ENCODE measurements around the gene TSPAN3. TPM values are rescaled to one million over a fixed set of nuclear protein-coding genes. Genes with fewer than 3 reads are reported as not detected.

TSPAN3 gene
- total RNA-seq, 1 donor from 2014 or later = 150 TPM

GRCh38 chr15:77037388-77038209, 33.3 kb downstream of the TSPAN3 start:
- DNase-seq (ENCODE audit: low spot score) (no peak), ATAC-seq (no peak)
- intact Hi-C loops (cut with DNase I) = no loop called here

DNA sequence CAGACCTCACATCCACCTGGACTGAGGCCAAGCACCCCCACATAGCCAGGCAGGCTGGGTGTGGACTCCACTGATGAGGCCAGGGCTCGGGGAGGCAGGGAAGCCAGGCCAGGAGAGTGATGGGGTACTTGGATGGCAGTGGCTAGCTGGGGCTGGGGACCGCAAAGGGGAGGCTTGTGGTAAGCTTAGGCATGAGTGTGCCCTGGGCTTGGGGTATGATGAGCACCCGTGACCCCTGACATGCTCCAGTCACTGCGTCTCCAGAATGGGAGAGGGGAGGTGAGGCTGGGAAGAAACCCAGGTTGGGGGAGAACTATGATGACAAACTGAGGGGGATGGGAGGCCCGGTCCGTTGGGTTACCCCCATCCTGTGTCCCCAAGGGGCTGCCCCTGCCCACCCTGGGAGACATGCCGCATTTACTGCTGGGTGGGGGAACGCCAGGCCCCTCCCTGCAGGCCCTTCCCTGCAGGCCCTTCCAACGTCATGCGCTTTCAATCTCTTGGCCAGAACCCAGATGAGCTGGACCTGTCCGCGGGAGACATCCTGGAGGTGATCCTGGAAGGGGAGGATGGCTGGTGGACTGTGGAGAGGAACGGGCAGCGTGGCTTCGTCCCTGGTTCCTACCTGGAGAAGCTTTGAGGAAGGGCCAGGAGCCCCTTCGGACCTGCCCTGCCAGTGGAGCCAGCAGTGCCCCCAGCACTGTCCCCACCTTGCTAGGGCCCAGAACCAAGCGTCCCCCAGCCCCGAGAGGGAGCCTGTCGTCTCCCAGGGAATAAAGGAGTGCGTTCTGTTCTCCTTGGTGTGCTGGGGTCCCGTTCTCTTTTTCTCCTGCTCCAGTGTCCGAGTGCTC, 34.1 kb downstream of the TSPAN3 start:
- DNase-seq (ENCODE audit: low spot score) = no peak
- intact Hi-C loops (cut with DNase I) = no loop called here
- peak; percentile 5 for ATAC-seq

DNA sequence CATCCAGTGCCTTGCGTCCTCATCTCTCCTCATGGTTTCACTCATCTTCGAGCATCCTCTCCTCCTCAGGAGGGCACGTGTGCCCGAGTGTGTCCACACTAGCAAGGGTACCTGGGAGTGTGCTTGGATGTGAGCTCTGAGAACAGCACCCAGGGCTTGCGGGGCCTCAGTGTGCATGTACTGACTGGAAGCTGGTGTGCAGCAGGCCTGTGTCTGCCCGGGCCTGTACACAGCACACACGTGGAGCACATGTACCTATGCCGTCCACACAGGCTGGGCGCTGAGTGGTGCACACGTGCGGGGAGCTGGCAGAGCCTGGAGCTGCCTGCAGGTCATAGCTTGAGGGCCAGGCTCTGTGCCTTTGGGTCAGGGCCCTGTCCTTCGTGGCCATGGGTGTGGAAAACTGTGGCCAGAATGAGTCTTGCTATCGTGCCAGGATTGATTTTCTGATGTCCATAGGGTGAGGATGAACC, 34.9 kb downstream of the TSPAN3 start:
- ATAC-seq (no peak), DNase-seq (ENCODE audit: low spot score) (no peak)
- intact Hi-C loops (cut with DNase I) = no loop called here

DNA sequence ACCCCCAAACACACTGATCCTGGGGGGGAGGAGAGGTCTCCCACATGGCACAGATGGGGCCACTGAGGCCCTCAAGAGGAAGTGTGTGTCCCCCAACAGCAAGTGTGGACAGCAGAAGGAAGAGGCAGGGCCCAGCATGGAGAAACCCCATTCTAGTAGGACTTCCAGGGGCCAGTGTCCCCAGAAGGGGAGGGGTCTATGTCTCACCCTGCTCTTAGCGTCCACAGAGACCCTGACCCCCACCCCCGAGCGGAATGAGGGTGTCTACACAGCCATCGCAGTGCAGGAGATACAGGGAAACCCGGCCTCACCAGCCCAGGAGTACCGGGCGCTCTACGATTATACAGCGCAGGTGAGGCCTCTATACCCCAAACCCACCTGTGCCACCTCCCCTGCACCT, 35.3 kb downstream of the TSPAN3 start:
- ATAC-seq (no peak), DNase-seq (ENCODE audit: low spot score) (no peak)
- intact Hi-C loops (cut with DNase I) = no loop called here

GRCh38 chr15:77034695-77035489, 36.0 kb downstream of the TSPAN3 start:
- peak; percentile 29 for ATAC-seq

GRCh38 chr15:77033729-77034671, 36.9 kb downstream of the TSPAN3 start:
- DNase-seq (ENCODE audit: low spot score) = no peak

More at GRCh38 chr15:77034695-77035489, 36.0 kb downstream of the TSPAN3 start:
- intact Hi-C loops (cut with DNase I) = no loop called here
- DNase-seq (ENCODE audit: low spot score) = peak; percentile 68

GRCh38 chr15:77033417-77033728, 37.5 kb downstream of the TSPAN3 start:
- intact Hi-C loops (cut with DNase I) = no loop called here
- ATAC-seq (no peak), DNase-seq (ENCODE audit: low spot score) (no peak)

More at GRCh38 chr15:77033729-77034671, 36.9 kb downstream of the TSPAN3 start:
- ATAC-seq = peak; percentile 13
- intact Hi-C loops (cut with DNase I) = no loop called here

GRCh38 chr15:77032647-77033416, 38.1 kb downstream of the TSPAN3 start:
- intact Hi-C loops (cut with DNase I) = no loop called here
- DNase-seq (ENCODE audit: low spot score) = no peak
- ATAC-seq = no peak

DNA sequence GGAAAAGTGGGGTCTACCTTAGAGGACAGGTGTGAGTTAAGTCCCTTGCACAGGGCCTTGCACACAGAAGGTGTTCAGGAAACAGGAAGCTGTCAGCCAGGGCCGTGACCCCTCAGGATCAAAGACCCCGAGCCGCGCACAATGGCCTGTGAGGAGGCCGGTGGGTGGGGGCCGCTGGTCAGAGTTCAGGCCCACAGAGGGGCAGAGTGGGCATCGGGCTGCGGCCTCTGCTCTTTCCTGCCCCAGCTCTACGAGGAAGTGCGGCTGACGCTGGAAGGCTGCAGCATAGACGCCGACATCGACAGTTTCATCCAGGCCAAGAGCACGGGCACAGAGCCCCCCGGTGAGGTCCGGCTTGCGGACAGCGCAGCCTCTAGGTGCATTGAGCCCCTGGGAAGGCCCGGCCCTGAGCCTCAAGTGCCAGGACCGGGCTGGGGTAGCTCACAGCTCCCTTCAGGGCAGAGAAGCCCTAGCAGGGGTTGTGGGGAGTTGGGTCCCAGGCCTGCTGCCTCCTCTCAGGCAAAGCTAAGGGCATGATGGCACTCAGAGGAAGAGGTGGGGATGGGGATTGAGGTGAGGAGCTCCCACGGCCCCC, 38.8 kb downstream of the TSPAN3 start:
- ATAC-seq (no peak), DNase-seq (ENCODE audit: low spot score) (peak; percentile 59)
- intact Hi-C loops (cut with DNase I) = no loop called here

DNA sequence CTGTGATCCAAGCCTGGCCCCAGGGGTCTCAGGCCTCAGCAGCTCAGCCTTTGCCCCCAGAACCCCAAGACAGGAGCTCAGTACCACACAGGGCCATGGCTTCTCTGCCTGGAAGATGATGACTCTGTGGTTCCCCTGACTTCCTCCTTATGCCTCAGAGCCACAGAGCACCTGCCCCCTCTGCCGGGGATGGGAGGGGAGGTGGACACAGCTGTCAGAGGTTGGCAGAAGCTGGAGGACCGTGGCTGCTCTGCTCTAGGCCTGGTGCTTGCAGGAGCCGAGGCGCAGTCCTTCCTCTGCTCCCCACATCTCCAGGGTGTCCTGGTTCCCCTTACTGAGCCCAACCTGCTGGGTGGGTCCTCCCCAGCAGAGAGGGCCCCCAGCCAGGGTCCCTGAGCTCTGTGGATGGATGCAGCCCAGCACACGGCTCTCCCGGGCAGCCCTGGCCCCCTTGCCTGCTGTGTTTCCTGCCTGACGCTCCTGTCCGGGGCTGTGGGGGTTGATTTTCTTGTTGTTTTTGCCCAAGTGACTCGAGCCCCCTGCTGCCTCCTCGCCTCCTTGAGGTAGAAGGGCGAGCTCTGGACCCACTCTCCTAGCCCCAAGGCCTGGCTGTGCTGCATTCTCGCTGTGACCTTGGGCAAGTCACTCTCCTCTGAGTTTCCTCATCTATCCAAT, 39.4 kb downstream of the TSPAN3 start:
- DNase-seq (ENCODE audit: low spot score) = peak; percentile 55

DNA sequence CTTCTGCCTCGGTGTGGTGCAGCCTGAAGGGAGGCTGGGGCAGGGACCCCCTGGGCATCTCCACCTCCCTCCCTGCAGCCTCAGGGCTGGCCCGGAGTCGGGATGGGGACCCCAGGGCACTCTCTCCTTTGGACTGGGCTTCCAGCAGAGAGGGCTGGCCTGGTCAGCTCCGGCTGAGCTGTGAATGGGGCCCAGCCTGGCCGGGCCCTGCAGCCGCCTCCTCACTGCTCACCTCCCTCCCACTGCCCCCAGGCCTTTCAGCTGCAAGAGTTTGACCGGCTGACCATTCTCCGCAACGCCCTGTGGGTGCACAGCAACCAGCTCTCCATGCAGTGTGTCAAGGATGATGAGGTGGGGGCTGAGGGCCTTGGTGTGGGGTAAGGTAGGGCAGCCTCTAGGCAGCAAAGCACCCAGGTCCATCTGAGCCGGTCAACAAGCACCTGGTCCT, 40.0 kb downstream of the TSPAN3 start:
- ATAC-seq (no peak), DNase-seq (ENCODE audit: low spot score) (peak; percentile 53)
- intact Hi-C loops (cut with DNase I) = no loop called here

More for the DNA sequence above, 39.4 kb downstream of the TSPAN3 start:
- ATAC-seq = no peak
- intact Hi-C loops (cut with DNase I) = no loop called here

GRCh38 chr15:77030048-77030927, 40.6 kb downstream of the TSPAN3 start:
- intact Hi-C loops (cut with DNase I) = no loop called here
- DNase-seq (ENCODE audit: low spot score) = peak; percentile 57
- ATAC-seq = no peak

DNA sequence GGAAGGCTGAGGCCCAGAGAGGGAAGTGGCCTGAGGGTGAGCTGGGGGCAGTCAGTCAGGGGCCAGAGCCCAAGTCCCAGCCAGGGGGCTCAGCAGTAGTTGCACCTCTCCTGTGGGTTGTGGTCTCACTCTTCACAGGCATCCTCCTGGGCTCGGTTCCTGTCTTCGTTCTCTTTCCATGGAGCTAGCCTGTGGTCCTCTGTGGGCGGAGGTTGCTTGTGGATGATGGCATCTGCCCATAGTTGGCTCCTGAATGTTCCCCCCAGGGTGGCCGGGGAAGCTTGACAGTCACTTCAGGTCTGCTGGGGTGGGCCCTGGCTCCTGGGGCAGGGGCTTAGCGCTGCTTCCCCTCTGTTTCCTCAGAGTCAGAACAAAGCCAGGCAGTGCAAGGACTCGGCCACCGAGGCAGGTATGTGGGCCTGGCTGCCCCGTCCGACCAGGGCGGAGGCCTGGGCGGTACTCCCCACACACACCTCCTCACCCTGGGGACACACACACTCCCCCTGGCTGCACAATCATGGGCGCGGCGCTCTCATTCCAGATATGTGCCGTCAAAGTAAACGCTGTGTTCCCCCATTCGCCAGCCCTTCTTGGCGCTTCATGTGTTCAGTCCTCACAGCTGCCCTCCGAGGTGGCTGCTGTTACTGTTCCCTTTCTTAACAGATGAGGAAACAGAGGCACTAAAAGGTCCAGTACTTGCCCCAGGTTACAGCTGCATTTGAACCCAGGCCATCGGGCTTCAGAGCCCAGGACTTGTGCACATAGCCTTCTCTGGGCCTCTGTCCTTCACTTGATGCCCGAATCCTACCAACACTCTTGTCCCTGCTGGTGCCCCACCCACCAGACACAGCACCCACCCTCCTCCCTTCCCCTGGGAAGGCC, 41.5 kb downstream of the TSPAN3 start:
- intact Hi-C loops (cut with DNase I) = no loop called here
- ATAC-seq (no peak), DNase-seq (ENCODE audit: low spot score) (peak; percentile 52)

GRCh38 chr15:77028451-77029165, 42.3 kb downstream of the TSPAN3 start:
- intact Hi-C loops (cut with DNase I) = no loop called here
- ATAC-seq = no peak
- no peak for DNase-seq (ENCODE audit: low spot score)
